Activated CD4-positive, alpha-beta T cell treated with anti-CD3 and anti-CD28 coated beads, Interleukin-2, amount 50 U/mL, for 4 hours (primary cell): ENCODE measurements around the gene ADM5.

Source experiments
- DNase-seq, 2 experiments: peaks; one replicate each; pipeline ENCODE4 v3.0.0-alpha.2; 2020

Gene ADM5

GRCh38 chr19:49689133-49690078 lies at the start of gene ADM5:
ADM5 (plus strand) TSS chr19:49689594; CDS start chr19:49689838, 244 bp downstream.
- peak in 1 of 2 experiments; percentile 24 for DNase-seq

DNA sequence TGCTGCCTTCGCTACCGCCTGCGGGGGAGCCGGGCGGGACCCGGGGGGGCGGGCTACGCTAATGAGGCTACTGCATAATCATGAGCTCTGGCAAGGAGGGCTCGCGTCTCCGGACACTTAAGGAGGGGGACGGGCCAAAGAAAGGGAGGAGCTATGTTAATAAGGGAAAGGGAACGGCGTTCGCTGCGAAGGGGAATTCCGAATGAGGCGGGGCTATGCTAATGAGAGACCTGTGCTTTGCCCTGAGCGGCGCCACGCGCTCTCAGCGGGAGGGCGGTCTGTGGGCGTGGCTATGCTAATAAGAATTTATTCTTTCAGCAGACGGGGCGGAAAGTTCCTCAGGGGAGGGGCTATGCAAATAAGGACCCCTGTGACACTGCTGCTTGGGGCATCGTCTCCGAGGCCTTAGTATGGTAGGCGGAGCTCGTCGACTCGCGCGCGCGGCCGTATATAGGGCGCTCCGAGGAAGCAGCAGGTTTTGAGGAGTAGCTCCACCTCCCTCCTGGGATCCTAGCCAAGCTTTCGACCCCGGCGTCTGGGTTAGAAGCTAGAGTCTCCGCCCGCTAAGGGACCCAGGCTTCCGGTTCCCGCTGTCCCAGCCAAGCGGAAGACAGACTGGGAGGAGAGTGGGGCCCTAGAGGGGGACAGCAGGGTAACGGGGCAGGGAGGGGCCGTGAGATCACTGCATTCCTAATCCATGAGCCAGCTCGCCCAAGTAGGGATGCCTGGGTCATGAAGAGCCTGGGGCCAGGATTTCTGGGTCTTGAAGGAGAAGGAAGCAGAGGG lies 49.1 kb upstream of the ADM5 start, which contains the start of gene RRAS:
Gene RRAS, minus strand, starts transcription at position 31 of the 786 bp plus-strand sequence. CDS start 45 bp downstream, outside the sequence.
- peak; percentile 100 for DNase-seq

GRCh38 chr19:49641688-49642491 lies 47.5 kb upstream of the ADM5 start, which contains the start of gene SCAF1:
SCAF1 (plus strand) TSS chr19:49642209; CDS start chr19:49645027, 2,818 bp downstream.
- peak; percentile 97 to 98 for DNase-seq

- DNase-seq, result no peak
Measured at GRCh38 chr19:49642492-49643035, 46.8 kb upstream of the ADM5 start.

DNA sequence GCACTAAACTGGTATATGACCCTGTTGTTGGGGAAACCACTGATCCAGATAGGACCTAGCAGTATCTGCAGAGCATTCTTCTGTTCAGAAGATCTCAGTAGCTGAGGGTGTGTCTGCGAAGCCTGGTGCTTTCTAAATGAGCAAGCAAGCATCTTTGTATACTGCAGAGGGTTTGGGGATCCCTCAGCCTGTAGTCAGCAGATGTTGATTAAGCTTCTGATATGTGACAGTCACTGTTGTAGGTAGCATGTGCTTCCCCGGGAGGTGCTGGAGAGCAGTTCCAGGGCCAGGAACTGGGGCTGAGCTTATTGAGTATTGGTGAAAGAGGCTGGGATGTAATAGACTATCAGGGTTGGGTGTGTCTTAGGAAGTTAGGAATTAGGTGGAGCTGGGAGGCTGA lies 45.9 kb upstream of the ADM5 start:
- DNase-seq, result no peak

DNA sequence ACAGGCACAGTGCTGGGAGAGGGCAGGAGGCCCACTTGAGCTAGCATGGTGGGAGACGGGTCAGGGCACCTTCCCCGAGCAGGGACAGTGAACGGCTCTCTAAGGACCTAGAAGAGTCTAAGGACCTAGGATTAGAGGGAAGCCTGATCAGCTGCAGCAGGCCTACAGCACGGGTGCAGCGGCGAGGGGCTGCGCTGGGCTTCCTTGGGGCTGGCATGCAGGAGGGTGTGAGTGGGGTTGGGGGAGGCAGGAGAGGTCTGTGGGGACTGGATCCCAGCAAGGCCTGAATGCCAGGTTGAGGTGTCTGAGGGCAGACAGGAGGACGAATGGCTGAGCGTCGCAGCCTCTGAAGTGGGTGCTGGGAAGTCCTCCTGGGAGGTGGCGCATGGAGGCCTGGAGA lies 43.8 kb upstream of the ADM5 start:
- no peak for DNase-seq

GRCh38 chr19:49645995-49646394 lies 43.4 kb upstream of the ADM5 start:
- no peak for DNase-seq

- DNase-seq, result no peak
Measured at GRCh38 chr19:49646586-49646985, 42.8 kb upstream of the ADM5 start.

DNA sequence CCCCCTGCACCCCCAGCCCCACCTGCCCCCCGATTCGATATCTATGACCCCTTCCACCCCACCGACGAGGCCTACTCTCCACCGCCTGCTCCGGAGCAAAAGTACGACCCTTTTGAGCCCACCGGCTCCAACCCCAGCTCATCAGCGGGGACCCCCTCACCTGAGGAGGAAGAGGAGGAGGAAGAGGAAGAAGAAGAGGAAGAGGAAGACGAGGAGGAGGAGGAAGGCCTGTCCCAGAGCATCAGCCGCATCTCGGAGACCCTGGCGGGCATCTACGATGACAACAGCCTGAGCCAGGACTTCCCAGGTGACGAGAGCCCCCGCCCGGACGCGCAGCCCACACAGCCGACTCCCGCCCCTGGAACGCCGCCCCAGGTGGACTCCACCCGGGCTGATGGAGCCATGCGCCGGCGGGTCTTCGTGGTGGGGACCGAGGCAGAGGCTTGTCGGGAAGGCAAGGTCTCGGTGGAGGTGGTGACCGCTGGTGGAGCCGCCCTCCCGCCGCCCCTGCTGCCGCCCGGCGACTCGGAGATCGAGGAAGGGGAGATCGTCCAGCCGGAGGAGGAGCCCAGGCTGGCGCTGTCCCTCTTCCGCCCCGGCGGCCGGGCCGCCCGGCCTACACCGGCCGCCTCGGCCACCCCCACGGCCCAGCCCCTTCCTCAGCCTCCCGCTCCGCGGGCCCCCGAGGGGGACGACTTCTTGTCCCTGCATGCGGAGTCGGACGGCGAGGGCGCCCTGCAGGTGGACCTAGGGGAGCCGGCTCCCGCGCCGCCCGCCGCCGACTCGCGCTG lies 38.2 kb upstream of the ADM5 start:
- DNase-seq, result no peak

GRCh38 chr19:49651820-49652550 lies 37.4 kb upstream of the ADM5 start:
- DNase-seq, result no peak

GRCh38 chr19:49652551-49653465 lies 36.6 kb upstream of the ADM5 start:
- no peak for DNase-seq

GRCh38 chr19:49653466-49653806 lies 36.0 kb upstream of the ADM5 start:
- no peak for DNase-seq

DNA sequence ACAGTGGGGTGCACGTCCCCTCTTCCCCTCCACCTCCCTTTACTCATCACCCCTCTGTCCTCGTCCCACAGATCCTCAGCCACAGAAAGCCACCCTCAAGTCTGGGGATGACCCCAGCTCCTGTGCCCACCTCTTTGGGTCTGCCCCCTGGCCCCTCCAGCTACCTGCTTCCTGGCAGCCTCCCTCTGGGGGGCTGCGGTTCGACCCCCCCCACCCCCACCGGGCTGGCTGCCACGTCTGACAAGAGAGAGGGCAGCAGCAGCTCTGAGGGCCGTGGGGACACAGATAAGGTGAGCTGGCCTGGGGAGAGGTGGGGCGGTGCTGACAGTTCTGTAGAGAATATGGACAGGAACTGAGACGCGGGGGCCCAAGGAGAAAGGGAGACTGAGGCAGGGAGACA lies 34.8 kb upstream of the ADM5 start:
- no peak for DNase-seq

DNA sequence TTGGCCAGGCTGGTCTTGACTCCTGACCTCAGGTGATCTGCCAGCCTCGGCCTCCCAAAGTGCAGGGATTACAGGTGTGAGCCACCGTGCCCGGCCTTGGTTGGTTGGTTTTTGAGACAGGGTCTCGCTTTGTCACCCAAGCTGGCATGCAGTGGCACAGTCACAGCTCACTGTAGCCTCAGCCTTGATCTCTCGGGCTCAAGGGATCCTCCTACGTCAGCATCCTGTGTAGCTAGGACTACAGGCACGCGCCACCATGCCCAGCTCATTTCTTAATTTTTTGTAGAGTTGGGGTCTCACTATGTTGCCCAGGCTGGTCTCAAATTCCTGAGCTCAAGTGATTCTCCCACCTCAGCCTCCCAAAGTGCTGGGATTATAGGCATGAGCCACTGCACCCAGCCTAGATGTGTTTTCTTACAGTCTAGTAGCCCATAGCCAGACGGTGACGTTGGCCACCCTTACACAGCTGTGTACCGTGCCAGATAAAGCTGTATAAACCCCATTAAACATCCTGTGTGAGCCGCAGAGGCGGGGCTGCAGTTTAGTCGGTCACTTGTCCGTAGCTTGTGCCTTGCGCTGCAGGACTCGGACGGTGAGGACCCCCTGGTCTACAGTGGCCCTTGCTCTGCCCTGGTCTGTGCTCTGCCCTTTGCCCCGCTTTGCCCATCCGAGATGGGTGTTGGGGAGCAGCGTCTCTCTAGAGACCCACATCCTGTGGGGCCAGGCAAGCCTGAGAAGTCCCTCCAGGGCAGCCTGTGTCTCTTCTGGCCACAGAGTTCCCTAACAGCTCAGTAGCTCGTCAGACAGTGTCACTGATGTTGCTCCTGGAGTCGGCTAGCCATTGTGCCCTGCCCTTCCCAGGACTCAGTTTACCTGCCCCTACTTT lies 33.6 kb upstream of the ADM5 start:
- DNase-seq, result no peak

DNA sequence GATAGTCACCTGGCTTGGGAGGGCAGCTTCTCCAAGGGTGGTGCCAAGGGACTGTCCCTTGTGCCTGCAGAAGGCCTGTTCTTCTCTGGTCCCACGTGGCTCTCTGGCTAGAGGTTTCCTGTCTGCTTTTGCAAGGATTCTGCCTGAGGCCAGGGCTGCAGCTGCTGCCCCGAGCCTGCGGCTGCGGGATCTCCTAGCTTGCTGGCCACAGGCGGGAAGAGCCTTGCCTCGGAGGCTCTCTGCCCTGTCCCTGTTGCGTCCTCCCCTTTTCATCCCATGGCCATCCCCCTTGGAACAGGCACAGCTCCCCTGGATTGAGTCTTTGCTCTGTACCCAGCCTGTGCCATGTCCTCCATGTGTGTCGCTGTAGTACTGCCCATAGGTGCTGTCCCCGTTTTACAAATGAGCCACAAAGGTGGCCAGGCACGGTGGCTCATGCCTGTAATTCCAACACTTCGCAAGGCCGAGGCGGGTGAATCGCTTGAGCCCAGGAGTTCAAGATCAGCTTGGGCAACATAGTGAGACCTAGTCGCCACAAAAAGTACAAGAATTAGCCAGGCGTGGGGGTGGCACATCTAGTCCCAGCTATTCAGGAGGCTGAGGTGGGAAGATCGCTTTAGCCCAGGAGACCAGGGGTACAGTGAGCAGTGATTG lies 32.8 kb upstream of the ADM5 start:
- no peak for DNase-seq

GRCh38 chr19:49657493-49658138 lies 31.8 kb upstream of the ADM5 start:
- no peak for DNase-seq

DNA sequence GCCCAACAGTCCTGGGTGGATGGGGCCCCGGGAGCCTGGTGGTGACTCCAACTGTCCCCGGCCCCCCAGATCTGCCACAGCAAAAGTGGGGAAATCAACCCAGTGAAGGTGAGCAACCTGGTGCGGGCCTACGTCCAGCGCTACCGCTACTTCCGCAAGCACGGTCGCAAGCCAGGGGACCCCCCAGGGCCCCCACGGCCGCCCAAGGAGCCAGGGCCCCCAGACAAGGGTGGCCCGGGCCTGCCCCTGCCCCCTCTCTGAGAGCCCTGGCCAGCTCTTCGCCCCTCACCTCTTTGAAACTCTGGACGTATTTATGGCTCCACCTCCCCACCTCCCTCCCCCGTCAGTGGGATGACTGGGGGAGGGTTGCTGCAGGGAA lies 31.3 kb upstream of the ADM5 start:
- DNase-seq, result no peak
